WI38 (cell line): ENCODE data around the gene MN1.

Experiments used
- H3K4me3 ChIP-seq: 2 replicates; pipeline ENCODE4 v1.5.1; 2011; ENCODE audit warnings: low read depth, mild to moderate bottlenecking, control low read depth, low read length
- CTCF ChIP-seq: IDR thresholded peaks from 2 replicates; pipeline ENCODE4 v1.5.1; 2012; ENCODE audit warnings: low read depth, mild to moderate bottlenecking, control low read depth, low read length

The MN1 gene

GRCh38 chr22:27724709-27725108 is 76.8 kb downstream of the MN1 start:
- no peak for TF ChIP-seq CTCF
- H3K4me3 ChIP-seq, result no peak overlapping the region

- H3K4me3 ChIP-seq, result no peak overlapping the region
- TF ChIP-seq CTCF, result no peak
Observed at GRCh38 chr22:27724157-27724556, 77.4 kb downstream of the MN1 start.

GRCh38 chr22:27723708-27724107 is 77.8 kb downstream of the MN1 start:
- H3K4me3 ChIP-seq, result no peak overlapping the region
- no peak for TF ChIP-seq CTCF

GRCh38 chr22:27723158-27723557 is 78.4 kb downstream of the MN1 start:
- TF ChIP-seq CTCF, result no peak
- H3K4me3 ChIP-seq, result no peak overlapping the region

GRCh38 chr22:27720860-27721259 is 80.7 kb downstream of the MN1 start:
- TF ChIP-seq CTCF, result no peak
- H3K4me3 ChIP-seq, result no peak overlapping the region

GRCh38 chr22:27719535-27720227 is 81.9 kb downstream of the MN1 start:
- no peak for TF ChIP-seq CTCF
- no peak overlapping the region for H3K4me3 ChIP-seq

GRCh38 chr22:27719036-27719347 is 82.6 kb downstream of the MN1 start:
- no peak for TF ChIP-seq CTCF

More at GRCh38 chr22:27719036-27719347, 82.6 kb downstream of the MN1 start:
- no peak overlapping the region for H3K4me3 ChIP-seq
